ENCODE data around the gene PURA.
"Not testable (repeated sequence)": the region's sequence is repeated elsewhere in the genome, so short reads cannot be mapped to it uniquely, and the experiment has no call there.

The PURA gene

DNA sequence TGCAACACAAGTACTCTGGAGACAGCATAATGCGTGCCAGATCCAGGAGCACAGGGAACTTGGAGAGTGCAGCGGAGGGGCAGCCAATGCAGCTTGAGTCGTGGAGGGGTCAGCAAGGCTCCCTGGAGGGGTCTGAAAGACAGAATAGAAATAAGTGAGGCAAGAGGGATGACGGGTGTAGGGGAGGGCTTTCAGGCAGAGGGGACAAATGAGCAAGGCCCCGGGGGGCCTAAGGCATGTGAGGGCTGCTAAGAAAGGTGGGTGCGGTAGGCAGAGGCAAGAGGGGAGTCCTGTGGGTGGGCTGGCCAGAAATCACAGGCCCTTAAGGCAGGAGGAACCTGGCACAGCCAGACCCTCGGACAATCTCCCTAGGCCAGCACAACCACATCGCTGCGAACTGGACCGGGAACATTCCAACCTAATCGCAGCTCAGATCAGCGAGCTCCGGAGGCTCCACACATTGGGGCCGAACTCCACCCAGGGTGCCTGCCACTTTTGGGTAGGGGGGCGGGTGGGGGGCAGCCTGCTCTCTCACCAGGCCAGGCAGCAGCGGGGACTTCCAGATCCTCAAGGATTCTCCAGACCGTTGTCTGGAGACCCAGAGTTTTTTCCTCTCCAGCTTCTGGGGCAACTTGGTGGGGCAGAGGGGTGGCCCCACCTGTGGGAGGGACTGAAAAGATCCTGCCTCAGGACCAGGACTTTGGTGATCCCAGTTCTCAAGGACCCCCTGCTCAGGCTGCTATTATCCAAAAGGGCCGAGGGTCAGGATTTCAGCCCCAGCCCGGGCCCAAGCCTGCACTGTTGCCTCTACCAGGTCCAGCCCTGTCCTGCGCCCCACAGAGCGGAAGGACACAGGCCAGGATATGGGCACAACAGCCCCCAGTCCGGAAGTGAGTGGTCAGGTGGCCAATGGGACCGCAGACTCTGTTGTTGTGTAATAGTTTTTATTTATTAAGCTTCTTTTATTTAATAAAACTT lies 38.4 kb downstream of the PURA start:
- DNase-seq (ENCODE audit: low read depth, low spot score) = no peak
- H3K4me3 ChIP-seq (ENCODE audit: low read length) = no peak overlapping the region

- DNase-seq (ENCODE audit: low read depth, low spot score) = no peak
- no peak overlapping the region for H3K4me3 ChIP-seq (ENCODE audit: low read length)
Observed at GRCh38 chr5:140153255-140153654, 39.3 kb downstream of the PURA start.

DNA sequence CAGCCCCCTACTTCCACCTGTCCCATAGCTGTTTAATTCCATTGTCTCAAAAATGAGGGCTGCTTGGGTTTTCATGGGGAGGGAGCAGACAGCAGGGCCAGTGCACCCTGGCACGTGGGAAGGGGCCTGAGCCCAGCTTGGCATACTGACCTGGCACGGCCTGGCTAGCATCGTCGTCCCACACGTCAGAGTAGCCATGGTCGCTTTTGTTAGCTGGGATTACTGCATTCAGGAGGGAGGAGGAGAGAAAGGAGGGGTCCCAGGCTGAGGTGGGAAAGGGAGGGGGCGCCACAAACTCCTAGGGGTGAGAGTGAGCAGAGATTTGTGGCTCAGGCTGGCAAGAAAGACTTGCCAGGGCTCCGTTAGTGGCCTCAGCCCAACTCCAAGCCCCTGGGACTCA lies 40.0 kb downstream of the PURA start:
- no peak overlapping the region for H3K4me3 ChIP-seq (ENCODE audit: low read length)
- no peak for DNase-seq (ENCODE audit: low read depth, low spot score)

GRCh38 chr5:140154710-140155381 lies 40.9 kb downstream of the PURA start:
- H3K4me3 ChIP-seq (ENCODE audit: low read length); DNase-seq (ENCODE audit: low read depth, low spot score): not testable (repeated sequence)

GRCh38 chr5:140157032-140157781 lies 43.3 kb downstream of the PURA start:
- peak; percentile 59 for DNase-seq (ENCODE audit: low read depth, low spot score)
- H3K4me3 ChIP-seq (ENCODE audit: low read length) = peak overlapping the region; percentile 27

DNA sequence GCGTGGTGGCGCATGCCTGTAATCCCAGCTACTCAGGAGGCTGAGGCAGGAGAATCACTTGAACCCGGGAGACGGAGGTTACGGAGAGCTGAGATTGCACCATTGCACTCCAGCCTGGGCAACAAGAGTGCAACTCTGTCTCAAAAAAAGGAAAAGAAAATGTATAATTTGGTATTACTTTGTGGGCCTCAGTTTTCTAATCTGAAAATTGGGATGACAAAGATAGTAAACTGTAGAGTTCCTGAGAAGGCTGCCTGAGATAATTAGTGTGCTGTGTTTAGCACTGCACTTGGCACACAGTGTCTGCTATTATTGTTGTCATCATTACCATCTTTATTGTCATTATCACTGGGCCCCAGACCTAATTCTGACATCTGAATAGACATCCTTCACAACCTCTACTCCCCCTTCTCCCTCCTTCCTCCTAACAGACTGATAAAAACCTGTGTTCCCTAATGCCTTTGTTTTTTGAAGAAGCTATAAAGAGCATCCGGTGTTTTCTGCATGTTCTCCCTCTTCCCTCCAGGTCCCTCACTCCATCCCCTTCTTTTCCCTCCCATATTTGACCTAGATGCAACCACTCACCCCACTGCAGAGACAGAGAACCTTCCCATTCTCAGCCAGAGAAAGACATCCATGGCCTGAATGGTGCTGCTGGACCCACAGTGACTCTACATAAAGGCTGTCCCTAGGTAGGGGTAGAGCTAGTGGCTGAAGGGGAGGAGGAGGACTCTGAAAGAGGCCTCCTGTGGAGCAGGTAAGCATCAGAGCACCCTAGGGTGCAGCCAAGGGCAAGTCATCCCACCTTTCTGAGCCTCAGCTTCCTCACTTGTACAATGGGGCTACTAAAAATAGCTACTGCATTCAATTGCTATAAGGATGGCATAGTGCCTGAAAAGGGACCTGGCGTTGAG lies 45.4 kb downstream of the PURA start:
- no peak overlapping the region for H3K4me3 ChIP-seq (ENCODE audit: low read length)
- no peak for DNase-seq (ENCODE audit: low read depth, low spot score)

DNA sequence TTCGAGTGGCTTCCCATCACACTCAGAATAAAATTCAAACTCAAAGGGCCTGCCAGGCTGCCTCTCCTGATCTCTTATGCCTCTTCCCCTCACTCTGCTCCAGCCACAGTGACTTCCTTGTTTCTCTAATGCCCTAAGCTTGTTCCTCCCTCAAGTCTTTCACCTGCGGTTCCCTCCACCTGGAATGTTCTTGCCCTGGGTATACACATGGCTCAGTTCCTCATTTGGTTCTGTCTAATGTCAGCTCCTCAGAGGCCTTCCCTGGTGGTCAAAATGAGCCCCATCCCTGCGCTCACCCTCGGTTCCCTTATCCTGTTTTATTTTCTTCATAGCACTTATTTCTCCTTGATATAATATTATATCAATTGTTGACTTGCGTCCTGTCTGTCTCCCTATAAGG lies 48.4 kb downstream of the PURA start:
- DNase-seq (ENCODE audit: low read depth, low spot score) = no peak
- H3K4me3 ChIP-seq (ENCODE audit: low read length) = no peak overlapping the region

DNA sequence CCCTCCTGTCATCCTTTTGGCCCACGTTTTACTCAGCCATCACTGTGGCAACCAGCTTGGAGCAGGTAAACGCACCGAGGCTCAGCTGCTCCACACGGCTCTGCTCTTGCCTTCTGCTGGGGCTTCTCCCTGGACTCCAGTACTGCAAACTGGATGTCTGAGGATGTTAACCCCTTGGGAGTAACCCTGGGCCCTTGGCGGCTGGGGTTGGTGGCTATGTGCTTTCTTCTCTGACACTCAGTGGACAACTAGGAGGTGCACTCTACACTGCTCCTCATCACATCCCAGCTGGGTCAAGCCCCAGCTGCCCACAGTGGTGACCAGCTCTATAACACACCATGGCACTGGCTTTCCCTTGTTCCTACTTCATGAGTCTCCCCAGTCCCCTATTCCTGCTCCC lies 48.9 kb downstream of the PURA start:
- H3K4me3 ChIP-seq (ENCODE audit: low read length) = no peak overlapping the region
- no peak for DNase-seq (ENCODE audit: low read depth, low spot score)

GRCh38 chr5:140165101-140165922 lies 51.4 kb downstream of the PURA start:
- no peak overlapping the region for H3K4me3 ChIP-seq (ENCODE audit: low read length)
- DNase-seq (ENCODE audit: low read depth, low spot score) = no peak

DNA sequence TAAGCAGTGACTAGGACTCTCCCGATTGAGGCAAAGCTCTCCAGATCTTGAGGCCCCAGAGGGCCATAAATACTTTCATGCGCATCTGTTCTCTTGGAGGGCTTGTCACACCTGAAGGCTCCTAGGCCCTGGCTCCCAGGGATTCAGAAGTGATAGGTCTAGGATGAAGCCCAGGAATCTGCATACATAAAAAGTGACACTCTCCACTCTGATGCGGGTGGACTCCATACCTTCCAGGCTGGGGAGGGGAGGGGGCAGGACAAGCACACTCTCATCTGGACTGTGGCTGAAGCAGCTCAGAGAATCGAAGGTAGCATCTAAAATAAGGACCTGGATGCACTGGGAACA lies 52.0 kb downstream of the PURA start:
- no peak overlapping the region for H3K4me3 ChIP-seq (ENCODE audit: low read length)
- DNase-seq (ENCODE audit: low read depth, low spot score) = no peak

DNA sequence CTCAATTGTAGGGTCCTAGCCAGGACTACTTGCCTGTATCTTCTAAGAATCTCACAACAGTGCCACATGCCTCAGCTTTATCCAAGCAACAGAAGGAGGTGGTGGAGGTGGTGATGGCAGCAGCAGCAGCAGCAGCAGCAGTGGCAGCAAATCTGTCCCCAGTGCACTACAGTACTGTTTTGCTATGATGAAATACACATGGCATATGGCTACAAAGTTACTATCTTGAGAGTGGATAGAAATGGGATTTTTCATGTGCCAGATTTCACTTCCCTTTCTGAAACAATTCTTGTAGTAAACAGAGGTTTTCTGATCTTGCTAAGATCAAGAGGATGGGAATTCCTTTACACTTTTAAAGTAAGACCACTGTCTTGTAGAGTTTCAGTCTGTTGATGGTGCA lies 53.0 kb downstream of the PURA start:
- no peak for DNase-seq (ENCODE audit: low read depth, low spot score)
- no peak overlapping the region for H3K4me3 ChIP-seq (ENCODE audit: low read length)

GRCh38 chr5:140168371-140168770 lies 54.5 kb downstream of the PURA start:
- DNase-seq (ENCODE audit: low read depth, low spot score) = peak; percentile 9
- H3K4me3 ChIP-seq (ENCODE audit: low read length) = no peak overlapping the region

- DNase-seq (ENCODE audit: low read depth, low spot score) = no peak
- no peak overlapping the region for H3K4me3 ChIP-seq (ENCODE audit: low read length)
Observed at GRCh38 chr5:140169410-140169809, 55.5 kb downstream of the PURA start.

DNA sequence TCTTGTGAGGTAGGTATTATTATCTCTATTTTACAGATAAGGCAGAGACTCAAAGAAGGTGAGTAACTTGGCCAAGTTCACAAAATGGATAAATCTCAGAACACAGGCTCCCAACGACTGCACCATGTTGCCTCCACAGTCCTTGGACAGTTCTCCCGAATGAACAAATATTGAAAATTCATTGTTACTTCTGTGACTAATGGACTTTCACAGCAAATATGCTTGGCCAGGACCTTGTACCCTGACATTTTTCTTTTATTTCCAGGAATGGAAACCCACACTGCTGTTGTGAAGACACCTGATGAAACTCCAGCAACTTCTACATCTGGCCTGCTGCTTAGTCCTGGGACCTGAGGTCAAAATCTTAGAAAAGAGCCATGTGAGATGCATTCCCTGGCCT lies 58.6 kb downstream of the PURA start:
- no peak for DNase-seq (ENCODE audit: low read depth, low spot score)
- H3K4me3 ChIP-seq (ENCODE audit: low read length) = no peak overlapping the region

DNA sequence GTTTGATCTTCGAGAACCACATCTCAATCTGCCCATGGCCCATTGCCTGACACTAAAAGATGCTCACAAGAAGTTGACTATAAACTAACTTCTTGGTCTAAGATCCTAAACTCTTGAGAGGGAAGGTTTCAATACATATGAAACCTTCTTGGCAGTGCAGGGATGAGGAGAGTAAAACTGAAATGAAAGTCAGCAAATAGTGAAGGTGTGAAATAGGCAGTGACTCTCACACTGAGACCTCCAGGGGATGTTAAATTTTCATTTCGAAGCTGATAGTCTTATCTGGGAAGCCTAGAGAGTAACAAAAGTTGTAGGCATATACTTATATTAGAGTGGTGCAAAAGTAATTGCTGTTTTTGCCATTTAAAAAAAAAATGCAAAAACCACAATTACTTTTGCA lies 60.1 kb downstream of the PURA start:
- no peak for DNase-seq (ENCODE audit: low read depth, low spot score)
- H3K4me3 ChIP-seq (ENCODE audit: low read length) = no peak overlapping the region

- H3K4me3 ChIP-seq (ENCODE audit: low read length) = peak within 1 kb of the TSS; percentile 82
- peak; percentile 92 for DNase-seq (ENCODE audit: low read depth, low spot score)
Observed at GRCh38 chr5:140174465-140175366, 60.8 kb downstream of the PURA start, which contains the start of gene CYSTM1. Gene CYSTM1 (plus strand): TSS chr5:140175188. CDS start chr5:140194466, 19,278 bp downstream.

All from Jurkat, Clone E6-1 (cell line).